GM12872 (cell line): ENCODE results near the gene CEL.

Experiments
- CTCF ChIP-seq: IDR thresholded peaks from 3 replicates; pipeline ENCODE4 v1.5.1; 2011; ENCODE audit warnings: low read depth, mild to moderate bottlenecking, low read length, moderate library complexity; ENCODE audit not compliant: insufficient read depth

Gene CEL

GRCh38 chr9:133099726-133100505, 38.1 kb downstream of the CEL start:
- no peak for TF ChIP-seq CTCF

GRCh38 chr9:133100506-133101355, 39.0 kb downstream of the CEL start:
- TF ChIP-seq CTCF = no peak

GRCh38 chr9:133101356-133102189, 39.8 kb downstream of the CEL start:
- TF ChIP-seq CTCF = no peak

GRCh38 chr9:133102190-133103021, 40.6 kb downstream of the CEL start:
- TF ChIP-seq CTCF = no peak

GRCh38 chr9:133103183-133103986, 41.6 kb downstream of the CEL start:
- TF ChIP-seq CTCF = peak; percentile 90

- no peak for TF ChIP-seq CTCF
These were observed 42.3 kb downstream of the CEL start for GRCh38 chr9:133103987-133104505.
